ENCODE data around the gene SLC22A23.

Gene SLC22A23

GRCh38 chr6:3236005-3236404, 220.8 kb downstream of the SLC22A23 start:
- Histone ChIP-seq H3K4me3 (ENCODE audit: low read length) (no peak overlapping the region), H3K79me2 (ENCODE audit: control insufficient read depth, low read length) (no peaks in the 10 kb centered on the region), H3F3A (ENCODE audit: control insufficient read depth, insufficient read depth) (no peaks in the 10 kb centered on the region; the same call in 1 of the 2 replicates), H3K36me3 (ENCODE audit: control insufficient read depth, low read length) (no peaks in the 10 kb centered on the region), H3K9me3 (ENCODE audit: control insufficient read depth, insufficient read depth, low read length) (no peaks in the 10 kb centered on the region), H3K27me3 (ENCODE audit: control insufficient read depth, low read length) (peaks cover 39% of the 10 kb centered on the region), H3K4me2 (ENCODE audit: low read length) (peak overlapping the region; percentile 19; the same call in 1 of the 2 replicates), H3K9me2 (replicated peaks; ENCODE audit: control insufficient read depth, low read length) (no peaks in the 10 kb centered on the region), H3K27ac (ENCODE audit: low read depth, low read length) (no peak overlapping the region), H3K4me1 (ENCODE audit: control insufficient read depth, low read length) (peaks cover 38% of the 10 kb centered on the region), H4K20me1 (ENCODE audit: control insufficient read depth, insufficient read depth, low read depth, low read length) (no peaks in the 10 kb centered on the region)
- TF ChIP-seq CTCF (IDR thresholded peaks at IDR 0.05; ENCODE audit: low read depth, low read length, poor library complexity, severe bottlenecking) = no peak
- TF ChIP-seq EZH2phosphoT487 (IDR thresholded peaks at IDR 0.05; ENCODE audit: borderline replicate concordance, low read length) = no peak

- H3K9me2 ChIP-seq (replicated peaks; ENCODE audit: control insufficient read depth, low read length) = no peaks in the 10 kb centered on the region
- peak overlapping the region; percentile 19; the same call in 1 of the 2 replicates for H3K4me2 ChIP-seq (ENCODE audit: low read length)
- H3K27ac ChIP-seq (ENCODE audit: low read depth, low read length) = no peak overlapping the region
- no peaks in the 10 kb centered on the region for H3K36me3 ChIP-seq (ENCODE audit: control insufficient read depth, low read length)
- peaks cover 44% of the 10 kb centered on the region for H3K27me3 ChIP-seq (ENCODE audit: control insufficient read depth, low read length)
- no peaks in the 10 kb centered on the region for H3K79me2 ChIP-seq (ENCODE audit: control insufficient read depth, low read length)
- H3K4me3 ChIP-seq (ENCODE audit: low read length) = no peak overlapping the region
- peaks cover 43% of the 10 kb centered on the region for H3K4me1 ChIP-seq (ENCODE audit: control insufficient read depth, low read length)
- H4K20me1 ChIP-seq (ENCODE audit: control insufficient read depth, insufficient read depth, low read depth, low read length) = 0 out of 2 replicates have a peak, but pooled peaks cover 2% of the 10 kb centered on the region
- TF ChIP-seq EZH2phosphoT487 (IDR thresholded peaks at IDR 0.05; ENCODE audit: borderline replicate concordance, low read length) = no peak
- no peak for TF ChIP-seq CTCF (IDR thresholded peaks at IDR 0.05; ENCODE audit: low read depth, low read length, poor library complexity, severe bottlenecking)
- peaks cover 2% of the 10 kb centered on the region for H3F3A ChIP-seq (ENCODE audit: control insufficient read depth, insufficient read depth)
- no peaks in the 10 kb centered on the region for H3K9me3 ChIP-seq (ENCODE audit: control insufficient read depth, insufficient read depth, low read length)
Observed at GRCh38 chr6:3235486-3235885, 221.4 kb downstream of the SLC22A23 start.

GRCh38 chr6:3233904-3234303, 222.9 kb downstream of the SLC22A23 start:
- H3K4me1 ChIP-seq (ENCODE audit: control insufficient read depth, low read length) = peaks cover 59% of the 10 kb centered on the region
- no peak for TF ChIP-seq CTCF (IDR thresholded peaks at IDR 0.05; ENCODE audit: low read depth, low read length, poor library complexity, severe bottlenecking)
- no peak for TF ChIP-seq EZH2phosphoT487 (IDR thresholded peaks at IDR 0.05; ENCODE audit: borderline replicate concordance, low read length)

More at GRCh38 chr6:3233904-3234303, 222.9 kb downstream of the SLC22A23 start:
- Histone ChIP-seq H3K4me2 (ENCODE audit: low read length) (no peak overlapping the region), H3F3A (ENCODE audit: control insufficient read depth, insufficient read depth) (peaks cover 5% of the 10 kb centered on the region), H3K9me2 (replicated peaks; ENCODE audit: control insufficient read depth, low read length) (no peaks in the 10 kb centered on the region), H4K20me1 (ENCODE audit: control insufficient read depth, insufficient read depth, low read depth, low read length) (peaks cover 8% of the 10 kb centered on the region; the same call in 1 of the 2 replicates), H3K27me3 (ENCODE audit: control insufficient read depth, low read length) (peaks cover 57% of the 10 kb centered on the region), H3K9me3 (ENCODE audit: control insufficient read depth, insufficient read depth, low read length) (no peaks in the 10 kb centered on the region), H3K79me2 (ENCODE audit: control insufficient read depth, low read length) (no peaks in the 10 kb centered on the region), H3K36me3 (ENCODE audit: control insufficient read depth, low read length) (no peaks in the 10 kb centered on the region), H3K4me3 (ENCODE audit: low read length) (no peak overlapping the region), H3K27ac (ENCODE audit: low read depth, low read length) (no peak overlapping the region)

All from DOHH2 (cell line).